ENCODE data around the gene CREB3. TPM values are rescaled to one million over a fixed set of nuclear protein-coding genes. Genes with fewer than 3 reads are reported as not detected.

CREB3 gene
- total and polyA plus RNA-seq, 4 donors, result 9.2 to 21.4 (median 18.1) TPM

DNA sequence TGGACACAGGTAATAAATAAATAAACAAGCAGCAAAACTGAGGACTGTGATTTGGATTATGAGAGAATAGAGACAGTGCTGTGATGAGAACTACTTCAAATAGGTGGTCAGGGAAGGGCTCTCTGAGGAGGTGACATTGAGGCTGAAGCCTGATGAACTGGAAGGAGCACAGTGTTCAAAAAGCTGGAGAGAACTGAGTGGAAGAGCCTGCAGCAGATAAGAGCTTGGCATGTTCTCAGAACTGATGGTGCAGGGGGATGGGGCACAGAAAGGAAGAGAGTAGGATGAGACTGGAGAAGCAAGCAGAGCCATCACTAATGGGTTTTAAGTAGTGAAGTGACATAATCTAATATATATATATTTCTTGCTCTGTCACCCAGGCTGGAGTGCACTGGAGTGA, 31.5 kb upstream of the CREB3 start:
- TF ChIP-seq, protein P1, sequence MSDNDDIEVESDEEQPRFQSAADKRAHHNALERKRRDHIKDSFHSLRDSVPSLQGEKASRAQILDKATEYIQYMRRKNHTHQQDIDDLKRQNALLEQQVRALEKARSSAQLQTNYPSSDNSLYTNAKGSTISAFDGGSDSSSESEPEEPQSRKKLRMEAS (IDR thresholded peaks at IDR 0.05), result no peak
- TF ChIP-seq RXRA (IDR thresholded peaks at IDR 0.05), result no peak
- H3K27ac ChIP-seq (ENCODE audit: low read depth in 1 of 2, low read length in 2 of 2), result no peak overlapping the region
- H3K4me3 ChIP-seq (ENCODE audit: low read depth in 1 of 3, low read length in 3 of 3), result no peak overlapping the region
- no peak for DNase-seq (ENCODE audit: low spot score)
- H3K9me3 ChIP-seq (ENCODE audit: control insufficient read depth in 4 of 4, low read length in 3 of 4), result no peaks in the 10 kb centered on the region
- H3K9ac ChIP-seq (ENCODE audit: low read depth in 1 of 2, low read length in 2 of 2), result no peak overlapping the region
- H3K27me3 ChIP-seq (ENCODE audit: control insufficient read depth in 4 of 4, insufficient read depth in 4 of 4, low read length in 3 of 4), result no peaks in the 10 kb centered on the region
- H3K36me3 ChIP-seq (ENCODE audit: control insufficient read depth in 4 of 4, insufficient read depth in 3 of 4, low read depth in 1 of 4, low read length in 3 of 4), result peaks cover 46 to 94% (median 86%) of the 10 kb centered on the region in 4 donors
- H3K4me1 ChIP-seq (ENCODE audit: control insufficient read depth in 4 of 4, insufficient read depth in 4 of 4, low read length in 3 of 4), result no peaks in the 10 kb centered on the region

DNA sequence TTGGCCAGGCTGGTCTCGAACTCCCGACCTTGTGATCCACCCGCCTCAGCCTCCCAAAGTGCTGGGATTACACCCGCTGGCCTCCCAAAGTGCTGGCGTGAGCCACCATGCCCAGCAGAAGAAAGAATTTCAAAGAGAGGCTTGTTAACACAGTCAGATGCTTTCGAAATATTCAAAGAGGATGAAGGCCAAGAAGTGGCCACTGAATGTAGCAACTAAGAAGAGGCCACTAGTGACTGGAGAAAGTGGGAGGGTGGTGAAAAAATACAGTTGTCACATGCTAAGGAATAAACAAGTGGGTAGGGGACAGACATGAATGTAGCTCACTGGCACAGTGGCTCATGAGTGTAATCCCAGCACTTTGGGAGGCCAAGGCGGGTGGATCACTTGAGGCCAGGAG, 29.8 kb upstream of the CREB3 start:
- Histone ChIP-seq H3K4me1 (ENCODE audit: control insufficient read depth in 4 of 4, insufficient read depth in 4 of 4, low read length in 3 of 4) (no peaks in the 10 kb centered on the region), H3K9me3 (ENCODE audit: control insufficient read depth in 4 of 4, low read length in 3 of 4) (no peaks in the 10 kb centered on the region), H3K27ac (ENCODE audit: low read depth in 1 of 2, low read length in 2 of 2) (no peak overlapping the region), H3K27me3 (ENCODE audit: control insufficient read depth in 4 of 4, insufficient read depth in 4 of 4, low read length in 3 of 4) (no peaks in the 10 kb centered on the region), H3K9ac (ENCODE audit: low read depth in 1 of 2, low read length in 2 of 2) (no peak overlapping the region), H3K36me3 (ENCODE audit: control insufficient read depth in 4 of 4, insufficient read depth in 3 of 4, low read depth in 1 of 4, low read length in 3 of 4) (peaks cover 50 to 98% (median 96%) of the 10 kb centered on the region in 4 donors), H3K4me3 (ENCODE audit: low read depth in 1 of 3, low read length in 3 of 3) (no peak overlapping the region)
- TF ChIP-seq SP1 (IDR thresholded peaks at IDR 0.05), result no peak
- TF ChIP-seq RXRA (IDR thresholded peaks at IDR 0.05), result no peak
- TF ChIP-seq GABPA (IDR thresholded peaks at IDR 0.05 in 1 of 2, conservative IDR thresholded peaks at IDR 0.05 in 1 of 2), result no peak
- TF ChIP-seq, protein P2, sequence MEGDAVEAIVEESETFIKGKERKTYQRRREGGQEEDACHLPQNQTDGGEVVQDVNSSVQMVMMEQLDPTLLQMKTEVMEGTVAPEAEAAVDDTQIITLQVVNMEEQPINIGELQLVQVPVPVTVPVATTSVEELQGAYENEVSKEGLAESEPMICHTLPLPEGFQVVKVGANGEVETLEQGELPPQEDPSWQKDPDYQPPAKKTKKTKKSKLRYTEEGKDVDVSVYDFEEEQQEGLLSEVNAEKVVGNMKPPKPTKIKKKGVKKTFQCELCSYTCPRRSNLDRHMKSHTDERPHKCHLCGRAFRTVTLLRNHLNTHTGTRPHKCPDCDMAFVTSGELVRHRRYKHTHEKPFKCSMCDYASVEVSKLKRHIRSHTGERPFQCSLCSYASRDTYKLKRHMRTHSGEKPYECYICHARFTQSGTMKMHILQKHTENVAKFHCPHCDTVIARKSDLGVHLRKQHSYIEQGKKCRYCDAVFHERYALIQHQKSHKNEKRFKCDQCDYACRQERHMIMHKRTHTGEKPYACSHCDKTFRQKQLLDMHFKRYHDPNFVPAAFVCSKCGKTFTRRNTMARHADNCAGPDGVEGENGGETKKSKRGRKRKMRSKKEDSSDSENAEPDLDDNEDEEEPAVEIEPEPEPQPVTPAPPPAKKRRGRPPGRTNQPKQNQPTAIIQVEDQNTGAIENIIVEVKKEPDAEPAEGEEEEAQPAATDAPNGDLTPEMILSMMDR (IDR thresholded peaks at IDR 0.05; ENCODE audit: low read depth, low read length, missing input control), result no peak
- TF ChIP-seq, protein P3, sequence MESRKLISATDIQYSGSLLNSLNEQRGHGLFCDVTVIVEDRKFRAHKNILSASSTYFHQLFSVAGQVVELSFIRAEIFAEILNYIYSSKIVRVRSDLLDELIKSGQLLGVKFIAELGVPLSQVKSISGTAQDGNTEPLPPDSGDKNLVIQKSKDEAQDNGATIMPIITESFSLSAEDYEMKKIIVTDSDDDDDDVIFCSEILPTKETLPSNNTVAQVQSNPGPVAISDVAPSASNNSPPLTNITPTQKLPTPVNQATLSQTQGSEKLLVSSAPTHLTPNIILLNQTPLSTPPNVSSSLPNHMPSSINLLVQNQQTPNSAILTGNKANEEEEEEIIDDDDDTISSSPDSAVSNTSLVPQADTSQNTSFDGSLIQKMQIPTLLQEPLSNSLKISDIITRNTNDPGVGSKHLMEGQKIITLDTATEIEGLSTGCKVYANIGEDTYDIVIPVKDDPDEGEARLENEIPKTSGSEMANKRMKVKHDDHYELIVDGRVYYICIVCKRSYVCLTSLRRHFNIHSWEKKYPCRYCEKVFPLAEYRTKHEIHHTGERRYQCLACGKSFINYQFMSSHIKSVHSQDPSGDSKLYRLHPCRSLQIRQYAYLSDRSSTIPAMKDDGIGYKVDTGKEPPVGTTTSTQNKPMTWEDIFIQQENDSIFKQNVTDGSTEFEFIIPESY (IDR thresholded peaks at IDR 0.05), result no peak
- TF ChIP-seq NR2F2 (IDR thresholded peaks at IDR 0.05), result no peak
- no peak for TF ChIP-seq RAD21 (IDR thresholded peaks at IDR 0.05)
- TF ChIP-seq TAF1 (conservative IDR thresholded peaks at IDR 0.05), result no peak
- TF ChIP-seq, protein P1 (IDR thresholded peaks at IDR 0.05), result no peak
- TF ChIP-seq, protein P4, sequence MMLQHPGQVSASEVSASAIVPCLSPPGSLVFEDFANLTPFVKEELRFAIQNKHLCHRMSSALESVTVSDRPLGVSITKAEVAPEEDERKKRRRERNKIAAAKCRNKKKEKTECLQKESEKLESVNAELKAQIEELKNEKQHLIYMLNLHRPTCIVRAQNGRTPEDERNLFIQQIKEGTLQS (IDR thresholded peaks at IDR 0.05), result no peak
- TF ChIP-seq HNF4A (conservative IDR thresholded peaks at IDR 0.05), result no peak
- DNase-seq (ENCODE audit: low spot score), result no peak
- WGBS, result 96% methylated on average over 7 of the region's 7 CpGs

DNA sequence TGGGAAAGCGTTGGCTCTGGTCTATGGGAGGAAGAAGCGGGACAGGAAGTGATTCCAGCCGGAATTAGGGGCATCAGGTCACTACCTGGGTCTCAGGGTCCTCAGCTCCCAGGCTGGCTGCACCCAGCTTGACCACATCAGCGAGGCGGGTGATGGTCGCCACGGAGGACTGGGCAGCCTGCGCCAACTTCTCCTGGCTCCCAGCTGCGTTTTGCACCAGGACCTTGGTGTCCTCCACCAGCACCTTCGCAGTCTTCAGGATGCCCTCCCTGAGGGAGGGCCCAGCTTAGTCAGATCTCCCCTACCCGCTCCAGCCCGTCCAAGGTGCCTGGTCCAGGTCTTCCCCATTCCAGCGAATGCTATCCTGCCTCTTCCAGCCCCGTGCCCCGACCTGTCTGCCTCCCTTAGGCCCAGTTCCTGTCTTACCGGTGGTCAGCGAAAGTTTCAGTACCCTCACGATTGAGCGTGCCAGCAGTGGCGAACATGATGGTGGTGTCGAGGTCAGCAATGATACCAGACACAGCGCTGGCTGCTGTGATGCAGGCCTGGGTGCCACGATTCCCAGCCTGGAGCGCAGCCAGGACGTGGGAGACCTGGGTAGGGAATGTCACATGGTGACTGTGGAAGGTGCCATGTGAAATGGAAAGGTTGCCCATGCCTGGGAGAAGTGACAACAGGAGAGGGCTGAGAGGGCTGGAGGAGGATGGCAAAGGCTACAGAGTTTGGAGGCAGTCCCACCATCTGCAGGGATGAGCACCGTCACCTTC, 28.4 kb upstream of the CREB3 start:
- DNase-seq (ENCODE audit: low spot score), result no peak
- H3K4me1 ChIP-seq (ENCODE audit: control insufficient read depth in 4 of 4, insufficient read depth in 4 of 4, low read length in 3 of 4), result no peaks in the 10 kb centered on the region
- no peak overlapping the region for H3K4me3 ChIP-seq (ENCODE audit: low read depth in 1 of 3, low read length in 3 of 3)
- H3K36me3 ChIP-seq (ENCODE audit: control insufficient read depth in 4 of 4, insufficient read depth in 3 of 4, low read depth in 1 of 4, low read length in 3 of 4), result peaks cover 51 to 97% (median 95%) of the 10 kb centered on the region in 4 donors
- H3K9ac ChIP-seq (ENCODE audit: low read depth in 1 of 2, low read length in 2 of 2), result no peak overlapping the region
- no peak overlapping the region for H3K27ac ChIP-seq (ENCODE audit: low read depth in 1 of 2, low read length in 2 of 2)
- no peaks in the 10 kb centered on the region for H3K9me3 ChIP-seq (ENCODE audit: control insufficient read depth in 4 of 4, low read length in 3 of 4)
- TF ChIP-seq SP1 (IDR thresholded peaks at IDR 0.05) (no peak), RXRA (IDR thresholded peaks at IDR 0.05) (no peak), YY1 (IDR thresholded peaks at IDR 0.05) (no peak)
- WGBS, result 95% methylated on average over 26 of the region's 26 CpGs
- H3K27me3 ChIP-seq (ENCODE audit: control insufficient read depth in 4 of 4, insufficient read depth in 4 of 4, low read length in 3 of 4), result no peaks in the 10 kb centered on the region

All from liver (tissue), 9 donors.